ENCODE measurements around the gene KPNB1. TPM values are rescaled to one million over a fixed set of nuclear protein-coding genes. Genes with fewer than 3 reads are reported as not detected.
A peak's percentile ranks its signal among the peaks of the same experiment; 100 is the strongest.
"Not testable (repeated sequence)": the region's sequence is repeated elsewhere in the genome, so short reads cannot be mapped to it uniquely, and the experiment has no call there.

KPNB1 gene
- total RNA-seq, 1 donor from 2014 or later: 160 TPM

- DNase-seq (no peak), ATAC-seq (ENCODE audit: poor library complexity) (no peak)
- intact Hi-C loops (cut with DNase I): no loop called here
Measured at GRCh38 chr17:47670064-47670463, 20.3 kb downstream of the KPNB1 start.

GRCh38 chr17:47674499-47674898 lies 24.8 kb downstream of the KPNB1 start:
- intact Hi-C loops (cut with DNase I): no loop called here
- ATAC-seq (ENCODE audit: poor library complexity) (no peak), DNase-seq (no peak)

- intact Hi-C loops (cut with DNase I): no loop called here
- ATAC-seq (ENCODE audit: poor library complexity): peak; percentile 38
Measured at GRCh38 chr17:47675380-47676198, 25.9 kb downstream of the KPNB1 start.

GRCh38 chr17:47676199-47676472 lies 26.4 kb downstream of the KPNB1 start:
- intact Hi-C loops (cut with DNase I): no loop called here
- no peak for ATAC-seq (ENCODE audit: poor library complexity)
- no peak for DNase-seq

More at GRCh38 chr17:47675380-47676198, 25.9 kb downstream of the KPNB1 start:
- no peak for DNase-seq

GRCh38 chr17:47676510-47677165 lies 26.9 kb downstream of the KPNB1 start:
- no peak for DNase-seq
- ATAC-seq (ENCODE audit: poor library complexity): no peak
- intact Hi-C loops (cut with DNase I): no loop called here

- intact Hi-C loops (cut with DNase I): no loop called here
- DNase-seq (no peak), ATAC-seq (ENCODE audit: poor library complexity) (no peak)
Measured at GRCh38 chr17:47678196-47678595, 28.5 kb downstream of the KPNB1 start.

- intact Hi-C loops (cut with DNase I): no loop called here
- no peak for ATAC-seq (ENCODE audit: poor library complexity)
- no peak for DNase-seq
Measured at GRCh38 chr17:47682138-47682537, 32.4 kb downstream of the KPNB1 start.

GRCh38 chr17:47682727-47683126 lies 33.0 kb downstream of the KPNB1 start:
- intact Hi-C loops (cut with DNase I); ATAC-seq (ENCODE audit: poor library complexity); DNase-seq: not testable (repeated sequence)

GRCh38 chr17:47684025-47684424 lies 34.3 kb downstream of the KPNB1 start:
- intact Hi-C loops (cut with DNase I): no loop called here
- DNase-seq: no peak

GRCh38 chr17:47684535-47685193 lies 34.9 kb downstream of the KPNB1 start:
- intact Hi-C loops (cut with DNase I): no loop called here
- ATAC-seq (ENCODE audit: poor library complexity): no peak
- DNase-seq: no peak

More at GRCh38 chr17:47684025-47684424, 34.3 kb downstream of the KPNB1 start:
- ATAC-seq (ENCODE audit: poor library complexity): no peak

- intact Hi-C loops (cut with DNase I): no loop called here
- DNase-seq (no peak), ATAC-seq (ENCODE audit: poor library complexity) (no peak)
Measured at GRCh38 chr17:47685556-47686275, 36.0 kb downstream of the KPNB1 start.

- DNase-seq: no peak
- ATAC-seq (ENCODE audit: poor library complexity): no peak
- intact Hi-C loops (cut with DNase I): no loop called here
Measured at GRCh38 chr17:47686276-47686635, 36.5 kb downstream of the KPNB1 start.

- intact Hi-C loops (cut with DNase I): no loop called here
- ATAC-seq (ENCODE audit: poor library complexity): no peak
- no peak for DNase-seq
Measured at GRCh38 chr17:47686664-47687327, 37.1 kb downstream of the KPNB1 start.

- DNase-seq (no peak), ATAC-seq (ENCODE audit: poor library complexity) (no peak)
- intact Hi-C loops (cut with DNase I): no loop called here
Measured at GRCh38 chr17:47687328-47687690, 37.6 kb downstream of the KPNB1 start.

GRCh38 chr17:47687748-47688147 lies 38.0 kb downstream of the KPNB1 start:
- peak; percentile 34 for ATAC-seq (ENCODE audit: poor library complexity)
- intact Hi-C loops (cut with DNase I): no loop called here
- DNase-seq: no peak

- no peak for ATAC-seq (ENCODE audit: poor library complexity)
- DNase-seq: no peak
- intact Hi-C loops (cut with DNase I): no loop called here
Measured at GRCh38 chr17:47690121-47690520, 40.4 kb downstream of the KPNB1 start.

GRCh38 chr17:47692137-47692894 lies 42.6 kb downstream of the KPNB1 start:
- DNase-seq: no peak
- intact Hi-C loops (cut with DNase I): no loop called here
- no peak for ATAC-seq (ENCODE audit: poor library complexity)

Measured in Right ventricle myocardium superior (tissue), 1 donor.